Common myeloid progenitor, CD34-positive (primary cell): ENCODE results near the gene SNX21.

Experiments used
- CTCF ChIA-PET: fragments of 350-600 bp; sonication (Branson Sonifier 250); formaldehyde crosslinking; loops from one replicate; lab custom pipeline; 2021; ENCODE audit warnings: antibody characterized with exemption; lab: Charles Lee
- POLR2A ChIA-PET: fragments of 350-600 bp; sonication (Branson Sonifier 250); formaldehyde crosslinking; loops from one replicate; lab custom pipeline; 2021; ENCODE audit warnings: antibody characterized with exemption; lab: Charles Lee
- DNase-seq, 3 donors: peaks; one replicate each; pipeline versions ENCODE4 v3.0.0 to v3.0.0-alpha.2; 2013
- H3K27ac ChIP-seq, 2 experiments: 1 replicate in 1 of 2; 2 replicates in 1 of 2; pipeline ENCODE4 v1.7.0; 2013; ENCODE audit warnings: inconsistent platforms in 2 of 2, low read length in 2 of 2, mild to moderate bottlenecking in 2 of 2, low read depth in 1 of 2, moderate library complexity in 1 of 2; ENCODE audit not compliant: severe bottlenecking in 2 of 2, insufficient read depth in 1 of 2, poor library complexity in 1 of 2
- H3K27me3 ChIP-seq, 5 experiments: replicated peaks in 2 of 5; 1 replicate in 3 of 5; 2 replicates in 2 of 5; pipeline versions ENCODE4 v1.6.1 to v1.7.0; 2013; ENCODE audit warnings: low read length in 4 of 5, mild to moderate bottlenecking in 2 of 5, moderate library complexity in 2 of 5, inconsistent platforms in 1 of 5; ENCODE audit not compliant: insufficient read depth in 5 of 5, control insufficient read depth in 4 of 5
- H3K36me3 ChIP-seq, 4 experiments: 1 replicate in 2 of 4; 2 replicates in 2 of 4; pipeline versions ENCODE4 v1.6.1 to v1.7.0; 2013; ENCODE audit warnings: low read length in 3 of 4, control low read depth in 1 of 4, mild to moderate bottlenecking in 1 of 4; ENCODE audit not compliant: control insufficient read depth in 4 of 4, insufficient read depth in 4 of 4
- H3K4me1 ChIP-seq, 4 experiments: 1 replicate in 3 of 4; 2 replicates in 1 of 4; pipeline versions ENCODE4 v1.6.1 to v1.7.1; 2013; ENCODE audit warnings: low read length in 3 of 4, mild to moderate bottlenecking in 3 of 4, control low read depth in 1 of 4, inconsistent platforms in 1 of 4, moderate library complexity in 1 of 4; ENCODE audit not compliant: control insufficient read depth in 4 of 4, insufficient read depth in 4 of 4; ENCODE audit errors: control extremely low read depth in 1 of 4
- H3K4me3 ChIP-seq, 7 experiments: 1 replicate in 4 of 7; 2 replicates in 3 of 7; pipeline versions ENCODE4 v1.5.1 to v1.7.0; 2013; ENCODE audit warnings: mild to moderate bottlenecking in 7 of 7, low read length in 6 of 7, moderate library complexity in 6 of 7, inconsistent platforms in 2 of 7, low read depth in 2 of 7, control low read depth in 1 of 7; ENCODE audit not compliant: insufficient read depth in 4 of 7, control insufficient read depth in 1 of 7; ENCODE audit errors: extremely low read depth in 1 of 7
- H3K9me3 ChIP-seq, 5 experiments: 1 replicate in 4 of 5; 2 replicates in 1 of 5; pipeline versions ENCODE4 v1.6.1 to v1.7.1; 2013; ENCODE audit warnings: low read length in 4 of 5, mild to moderate bottlenecking in 2 of 5, inconsistent platforms in 1 of 5, low read depth in 1 of 5, moderate library complexity in 1 of 5; ENCODE audit not compliant: control insufficient read depth in 4 of 5, insufficient read depth in 2 of 5; ENCODE audit errors: control extremely low read depth in 1 of 5
- WGBS: methylation state at CpG from one replicate; pipeline ENCODE4 v1.1.5; 2013; ENCODE audit not compliant: insufficient coverage; 5-methylcytosine and 5-hydroxymethylcytosine counted together

Gene SNX21

GRCh38 chr20:45798935-45799642, 34.5 kb upstream of the SNX21 start:
- no peak overlapping the region for H3K27ac ChIP-seq
- no peaks in the 10 kb centered on the region for H3K9me3 ChIP-seq
- H3K4me3 ChIP-seq = no peak overlapping the region
- peaks cover 0 to 7% (median 0%) of the 10 kb centered on the region in 4 experiments for H3K4me1 ChIP-seq
- no peaks in the 10 kb centered on the region for H3K27me3 ChIP-seq
- peaks cover 29 to 62% (median 53%) of the 10 kb centered on the region in 4 experiments for H3K36me3 ChIP-seq
- CTCF ChIA-PET = interaction anchor here (0.7 to 3.6 kb wide), 31 partner anchors 8 to 911 kb away, joined by 3 to 41 read pairs (median 5); partner anchors contain the start of gene UBE2C
- POLR2A ChIA-PET = interaction anchor here (0.5 to 0.8 kb wide), 4 partner anchors 14 to 136 kb away, joined by 3 read pairs; partner anchors contain the start of gene PCIF1
- peak; percentile 63 to 77 (median 72) for DNase-seq
- WGBS = 35% methylated on average over 4 of the region's 4 CpGs

- ChIA-PET CTCF (interaction anchor here (0.6 to 3.6 kb wide), 5 partner anchors 10 to 1168 kb away, joined by 3 to 30 read pairs (median 3); partner anchors contain the start of genes DNTTIP1 and WFDC3), POLR2A (interaction anchor here (0.7 kb wide), 1 partner anchor 10 kb away, joined by 3 read pairs; the partner anchor contains the start of genes DNTTIP1 and WFDC3)
- H3K36me3 ChIP-seq = peaks cover 21 to 63% (median 52%) of the 10 kb centered on the region in 4 experiments
- no peak for DNase-seq
- H3K4me3 ChIP-seq = no peak overlapping the region
- WGBS = 98% methylated on average over 7 of the region's 7 CpGs
- peaks cover 0 to 7% (median 0%) of the 10 kb centered on the region in 4 experiments for H3K4me1 ChIP-seq
- no peaks in the 10 kb centered on the region for H3K27me3 ChIP-seq
- H3K9me3 ChIP-seq = no peaks in the 10 kb centered on the region
- no peak overlapping the region for H3K27ac ChIP-seq
Observed at GRCh38 chr20:45801851-45802250, 31.7 kb upstream of the SNX21 start.

- H3K4me1 ChIP-seq = peaks cover 2 to 56% (median 46%) of the 10 kb centered on the region in 4 experiments
- peak overlapping the region in 2 of 7 experiments; percentile 14 to 16 for H3K4me3 ChIP-seq
- no peaks in the 10 kb centered on the region for H3K9me3 ChIP-seq
- peak overlapping the region; percentile 13 to 59 for H3K27ac ChIP-seq
- no peaks in the 10 kb centered on the region for H3K27me3 ChIP-seq
- 10% methylated on average over 2 of the region's 8 CpGs for WGBS
- ChIA-PET CTCF (interaction anchor here (0.6 to 1.4 kb wide), 2 partner anchors 11 to 15 kb away, joined by 3 to 7 read pairs; no protein-coding TSS in a partner anchor), POLR2A (no interaction called here)
- H3K36me3 ChIP-seq = peaks cover 5 to 58% (median 35%) of the 10 kb centered on the region in 4 experiments
- DNase-seq = peak; percentile 60 to 81 (median 66)
Observed at GRCh38 chr20:45810191-45810970, 23.2 kb upstream of the SNX21 start.

- no peaks in the 10 kb centered on the region for H3K9me3 ChIP-seq
- H3K4me3 ChIP-seq = peak within 1 kb of the TSS; percentile 39 to 82 (median 78)
- ChIA-PET CTCF (interaction anchor here (1.3 to 2.7 kb wide), 3 partner anchors 10 to 158 kb away, joined by 5 to 9 read pairs (median 8); no protein-coding TSS in a partner anchor), POLR2A (no interaction called here)
- WGBS = 3% methylated on average over 65 of the region's 65 CpGs
- H3K27ac ChIP-seq = peak within 1 kb of the TSS in 1 of 2 experiments; percentile 49
- H3K4me1 ChIP-seq = peaks cover 2 to 56% (median 46%) of the 10 kb centered on the region in 4 experiments
- no peaks in the 10 kb centered on the region for H3K27me3 ChIP-seq
- peak; percentile 98 to 99 (median 99) for DNase-seq
- H3K36me3 ChIP-seq = peaks cover 0 to 65% (median 28%) of the 10 kb centered on the region in 4 experiments
Observed at GRCh38 chr20:45812157-45813005, 21.2 kb upstream of the SNX21 start, which contains the start of gene UBE2C. UBE2C (plus strand) TSS chr20:45812644; CDS start chr20:45812696, 52 bp downstream.

GRCh38 chr20:45813006-45813340, 20.6 kb upstream of the SNX21 start:
- Histone ChIP-seq H3K36me3 (peaks cover 0 to 65% (median 26%) of the 10 kb centered on the region in 4 experiments), H3K27ac (peak overlapping the region in 1 of 2 experiments; percentile 25), H3K4me3 (peak overlapping the region; percentile 39 to 82 (median 78)), H3K4me1 (peaks cover 2 to 56% (median 46%) of the 10 kb centered on the region in 4 experiments), H3K27me3 (no peaks in the 10 kb centered on the region), H3K9me3 (no peaks in the 10 kb centered on the region)
- POLR2A ChIA-PET = interaction anchor here (1.0 kb wide), 1 partner anchor 13 kb away, joined by 3 read pairs; no protein-coding TSS in a partner anchor
- 25% methylated on average over 10 of the region's 11 CpGs for WGBS
- CTCF ChIA-PET = interaction anchor here (1.3 to 2.7 kb wide), 3 partner anchors 9 to 157 kb away, joined by 5 to 9 read pairs (median 8); no protein-coding TSS in a partner anchor
- DNase-seq = no peak

- H3K27ac ChIP-seq = no peak overlapping the region
- no peaks in the 10 kb centered on the region for H3K9me3 ChIP-seq
- peaks cover 2 to 51% (median 44%) of the 10 kb centered on the region in 4 experiments for H3K4me1 ChIP-seq
- peak overlapping the region in 5 of 7 experiments; percentile 70 to 82 (median 78) for H3K4me3 ChIP-seq
- H3K27me3 ChIP-seq = no peaks in the 10 kb centered on the region
- peaks cover 0 to 61% (median 23%) of the 10 kb centered on the region in 4 experiments for H3K36me3 ChIP-seq
- POLR2A ChIA-PET = interaction anchor here (1.0 kb wide), 1 partner anchor 14 kb away, joined by 3 read pairs; no protein-coding TSS in a partner anchor
- DNase-seq = no peak
- 90% methylated on average over 5 of the region's 7 CpGs for WGBS
- CTCF ChIA-PET = interaction anchor here (0.7 to 2.7 kb wide), 4 partner anchors 9 to 156 kb away, joined by 3 to 9 read pairs (median 6); no protein-coding TSS in a partner anchor
Observed at GRCh38 chr20:45813489-45813888, 20.1 kb upstream of the SNX21 start.
